ENCODE measurements around the gene VAT1L. TPM values are rescaled to one million over a fixed set of nuclear protein-coding genes. Genes with fewer than 3 reads are reported as not detected.

The VAT1L gene
- total RNA-seq, 2 donors from 2014 or later: 0.53 to 4.1 TPM

DNA sequence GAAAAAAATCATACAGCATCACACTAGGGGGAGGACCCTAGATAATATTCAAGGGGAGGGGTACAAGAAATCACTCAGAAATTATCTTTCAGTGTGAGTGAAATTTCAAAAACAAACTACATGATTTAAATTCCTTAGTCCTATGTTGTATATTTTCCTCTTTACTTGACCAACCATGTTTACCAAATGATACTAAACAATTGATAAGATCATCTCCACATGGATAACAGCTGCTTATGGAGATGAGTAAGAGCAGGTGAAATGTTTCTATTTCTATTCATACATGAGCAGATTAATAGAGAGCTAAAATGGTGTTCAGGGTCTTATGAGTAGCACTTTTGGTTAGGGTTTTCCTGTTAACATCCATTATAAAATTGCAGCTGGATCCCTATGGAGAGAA, 7.3 kb upstream of the VAT1L start:
- TF ChIP-seq, protein P1, sequence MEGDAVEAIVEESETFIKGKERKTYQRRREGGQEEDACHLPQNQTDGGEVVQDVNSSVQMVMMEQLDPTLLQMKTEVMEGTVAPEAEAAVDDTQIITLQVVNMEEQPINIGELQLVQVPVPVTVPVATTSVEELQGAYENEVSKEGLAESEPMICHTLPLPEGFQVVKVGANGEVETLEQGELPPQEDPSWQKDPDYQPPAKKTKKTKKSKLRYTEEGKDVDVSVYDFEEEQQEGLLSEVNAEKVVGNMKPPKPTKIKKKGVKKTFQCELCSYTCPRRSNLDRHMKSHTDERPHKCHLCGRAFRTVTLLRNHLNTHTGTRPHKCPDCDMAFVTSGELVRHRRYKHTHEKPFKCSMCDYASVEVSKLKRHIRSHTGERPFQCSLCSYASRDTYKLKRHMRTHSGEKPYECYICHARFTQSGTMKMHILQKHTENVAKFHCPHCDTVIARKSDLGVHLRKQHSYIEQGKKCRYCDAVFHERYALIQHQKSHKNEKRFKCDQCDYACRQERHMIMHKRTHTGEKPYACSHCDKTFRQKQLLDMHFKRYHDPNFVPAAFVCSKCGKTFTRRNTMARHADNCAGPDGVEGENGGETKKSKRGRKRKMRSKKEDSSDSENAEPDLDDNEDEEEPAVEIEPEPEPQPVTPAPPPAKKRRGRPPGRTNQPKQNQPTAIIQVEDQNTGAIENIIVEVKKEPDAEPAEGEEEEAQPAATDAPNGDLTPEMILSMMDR (conservative IDR thresholded peaks at IDR 0.05): no peak
- Histone ChIP-seq H3K27me3 (ENCODE audit: control insufficient read depth, insufficient read depth, low read length, poor library complexity, severe bottlenecking) (peaks cover 12% of the 10 kb centered on the region), H3K36me3 (ENCODE audit: control insufficient read depth, insufficient read depth, low read length) (no peaks in the 10 kb centered on the region), H3K4me3 (ENCODE audit: low read length) (no peak overlapping the region), H3K9me3 (ENCODE audit: control insufficient read depth, low read length) (peaks cover 11% of the 10 kb centered on the region), H3K27ac (ENCODE audit: low read depth, low read length) (no peak overlapping the region), H3K9ac (ENCODE audit: extremely low read depth, low read length, poor library complexity, severe bottlenecking) (no peak overlapping the region), H3K4me1 (ENCODE audit: control insufficient read depth, insufficient read depth, low read length) (no peaks in the 10 kb centered on the region)
- Mint-ChIP-seq H3K9me3 (peaks cover 6% of the 10 kb centered on the region), H3K4me3 (no peak overlapping the region), H3K27me3 (ENCODE audit: insufficient read depth) (peaks cover 22% of the 10 kb centered on the region), H3K4me1 (no peaks in the 10 kb centered on the region), H3K36me3 (ENCODE audit: low read depth) (peaks cover 3% of the 10 kb centered on the region), H3K27ac (no peak overlapping the region)
- DNase-seq: no peak

GRCh38 chr16:77782694-77783093, 5.7 kb upstream of the VAT1L start:
- peaks cover 38% of the 10 kb centered on the region for H3K27me3 Mint-ChIP-seq (ENCODE audit: insufficient read depth)
- H3K9ac ChIP-seq (ENCODE audit: extremely low read depth, low read length, poor library complexity, severe bottlenecking): no peak overlapping the region
- TF ChIP-seq, protein P1 (conservative IDR thresholded peaks at IDR 0.05): peak; percentile 68
- peaks cover 28% of the 10 kb centered on the region for H3K27me3 ChIP-seq (ENCODE audit: control insufficient read depth, insufficient read depth, low read length, poor library complexity, severe bottlenecking)
- H3K9me3 ChIP-seq (ENCODE audit: control insufficient read depth, low read length): peaks cover 11% of the 10 kb centered on the region
- no peaks in the 10 kb centered on the region for H3K36me3 ChIP-seq (ENCODE audit: control insufficient read depth, insufficient read depth, low read length)
- H3K4me1 ChIP-seq (ENCODE audit: control insufficient read depth, insufficient read depth, low read length): no peaks in the 10 kb centered on the region
- no peak for DNase-seq
- no peaks in the 10 kb centered on the region for H3K4me1 Mint-ChIP-seq
- H3K27ac ChIP-seq (ENCODE audit: low read depth, low read length): no peak overlapping the region
- peaks cover 3% of the 10 kb centered on the region for H3K36me3 Mint-ChIP-seq (ENCODE audit: low read depth)
- 61 to 85% methylated on average over 2 of the region's 2 CpGs for WGBS, 2 experiments (ENCODE audit: insufficient coverage in 1 of 2, insufficient read length in 1 of 2)
- no peak overlapping the region for H3K4me3 Mint-ChIP-seq
- peaks cover 6% of the 10 kb centered on the region for H3K9me3 Mint-ChIP-seq
- no peak overlapping the region for H3K27ac Mint-ChIP-seq
- H3K4me3 ChIP-seq (ENCODE audit: low read length): no peak overlapping the region

DNA sequence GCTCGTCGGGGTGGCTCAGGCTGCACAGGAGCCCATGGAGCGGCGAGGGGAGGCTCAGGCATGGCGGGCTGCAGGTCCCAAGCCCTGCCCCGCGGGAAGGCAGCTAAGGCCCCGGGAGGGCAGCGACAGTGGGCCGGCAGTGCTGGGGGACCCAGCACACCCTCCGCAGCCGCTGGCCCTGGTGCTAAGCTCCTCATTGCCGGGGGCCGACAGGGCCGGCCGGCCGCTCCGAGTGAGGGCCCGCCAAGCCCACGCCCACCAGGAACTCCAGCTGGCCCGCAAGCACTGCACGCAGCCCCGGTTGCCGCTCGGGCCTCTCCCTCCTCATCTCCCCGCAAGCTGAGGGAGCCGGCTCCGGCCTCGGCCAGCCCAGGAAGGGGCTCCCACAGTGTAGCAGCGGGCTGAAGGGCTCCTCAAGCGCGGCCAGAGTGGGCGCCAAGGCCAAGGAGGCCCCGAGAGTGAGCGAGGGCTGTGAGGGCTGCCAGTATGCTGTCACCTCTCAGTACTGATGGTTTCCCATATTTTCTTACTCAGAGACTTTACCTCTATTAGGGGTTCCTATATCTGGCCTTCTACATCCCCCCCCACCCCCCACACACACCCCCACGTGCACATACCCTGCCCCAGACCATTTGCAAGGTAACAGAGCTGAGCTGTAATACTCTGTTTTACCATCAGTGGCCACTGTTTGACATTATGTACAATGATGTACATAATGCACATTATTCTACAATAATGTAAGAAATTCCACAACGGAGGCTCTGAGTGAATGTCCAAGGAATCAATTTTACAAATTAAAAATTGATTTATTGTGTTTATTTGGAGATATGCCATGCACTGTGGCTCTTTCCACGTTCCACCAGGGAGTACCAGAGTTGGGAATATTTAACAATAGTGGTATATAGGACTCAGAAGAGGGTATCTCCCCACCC, 3.7 kb upstream of the VAT1L start:
- no peak overlapping the region for H3K9ac ChIP-seq (ENCODE audit: extremely low read depth, low read length, poor library complexity, severe bottlenecking)
- no peaks in the 10 kb centered on the region for H3K4me1 ChIP-seq (ENCODE audit: control insufficient read depth, insufficient read depth, low read length)
- 94 to 100% methylated on average over 13 to 37 of the region's 38 CpGs for WGBS, 2 experiments (ENCODE audit: insufficient coverage in 1 of 2, insufficient read length in 1 of 2)
- Mint-ChIP-seq H3K9me3 (peaks cover 6% of the 10 kb centered on the region), H3K27ac (no peak overlapping the region), H3K4me1 (peaks cover 10% of the 10 kb centered on the region), H3K36me3 (ENCODE audit: low read depth) (peaks cover 3% of the 10 kb centered on the region), H3K4me3 (no peak overlapping the region), H3K27me3 (ENCODE audit: insufficient read depth) (peaks cover 52% of the 10 kb centered on the region)
- no peak overlapping the region for H3K4me3 ChIP-seq (ENCODE audit: low read length)
- H3K27me3 ChIP-seq (ENCODE audit: control insufficient read depth, insufficient read depth, low read length, poor library complexity, severe bottlenecking): peaks cover 45% of the 10 kb centered on the region
- no peak for DNase-seq
- TF ChIP-seq, protein P1 (conservative IDR thresholded peaks at IDR 0.05): peak; percentile 64
- H3K36me3 ChIP-seq (ENCODE audit: control insufficient read depth, insufficient read depth, low read length): no peaks in the 10 kb centered on the region
- no peak overlapping the region for H3K27ac ChIP-seq (ENCODE audit: low read depth, low read length)
- peaks cover 11% of the 10 kb centered on the region for H3K9me3 ChIP-seq (ENCODE audit: control insufficient read depth, low read length)

All from endodermal cell (in vitro differentiated cells).